GM18861 (cell line): ENCODE measurements around the gene CCZ1.
"Not testable (repeated sequence)": the region's sequence is repeated elsewhere in the genome, so short reads cannot be mapped to it uniquely, and the experiment has no call there.

Experiments used
- ATAC-seq: cut with Tn5 transposase; IDR thresholded peaks from one replicate; pipeline ENCODE4 v1.9.1; 2021; ENCODE audit not compliant: unreplicated experiment

CCZ1 gene

DNA sequence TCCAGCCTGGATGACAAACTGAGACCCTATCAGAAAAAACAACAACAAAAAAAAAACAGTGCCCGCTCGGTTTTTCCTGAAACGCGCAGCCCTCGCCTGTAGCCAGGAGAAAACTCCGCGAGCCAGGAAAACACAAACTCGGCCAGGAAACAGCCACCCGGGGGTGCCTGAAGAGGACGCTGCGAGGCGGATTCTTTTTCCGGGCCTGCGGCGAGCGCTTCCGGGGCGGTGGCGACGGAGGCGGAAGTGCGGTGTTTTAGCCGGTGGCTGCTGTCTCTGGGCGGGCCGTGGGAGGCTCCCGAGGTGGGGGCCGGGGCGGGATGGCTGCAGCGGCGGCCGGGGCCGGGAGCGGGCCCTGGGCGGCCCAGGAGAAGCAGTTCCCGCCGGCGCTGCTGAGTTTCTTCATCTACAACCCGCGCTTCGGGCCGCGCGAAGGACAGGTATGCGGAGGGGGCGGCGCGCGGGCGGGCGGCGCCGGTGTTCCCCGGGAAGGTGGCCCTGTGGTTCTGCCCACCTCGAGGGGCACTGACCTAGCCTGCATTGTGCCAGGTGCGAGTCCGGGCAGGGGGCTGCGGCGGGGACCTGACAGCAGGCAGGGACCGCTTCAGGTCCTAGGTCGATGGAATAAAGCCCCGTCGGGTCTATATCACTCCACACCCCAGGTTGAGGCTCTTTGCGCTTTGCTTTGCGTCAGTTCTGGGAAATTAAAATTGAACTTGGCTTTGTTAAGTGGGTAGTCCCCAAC lies at the start of gene CCZ1:
Gene CCZ1, plus strand, starts transcription at position 254 of the 745 bp plus-strand sequence. Its CDS starts 67 bp downstream, at position 321.
- ATAC-seq, result peak; percentile 67

DNA sequence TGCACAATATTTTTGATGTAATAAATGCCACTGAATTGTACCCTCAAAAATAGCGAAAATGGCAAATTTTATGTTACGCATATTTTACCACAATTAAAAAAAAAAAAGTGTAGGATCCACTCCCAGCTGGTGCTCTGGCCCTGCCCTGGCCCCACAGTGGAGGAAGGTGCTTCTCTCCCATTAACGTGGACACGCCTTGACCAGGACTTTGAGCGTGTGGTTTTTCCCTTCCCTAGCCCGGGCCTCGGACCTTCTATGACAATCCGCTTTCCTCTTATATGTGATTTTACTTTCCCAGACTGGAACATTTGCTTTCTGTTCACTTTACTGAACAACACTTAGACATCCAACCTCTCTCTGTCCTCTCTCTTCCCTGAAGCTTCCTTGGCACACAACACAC lies 47.6 kb upstream of the CCZ1 start:
- no peak for ATAC-seq

DNA sequence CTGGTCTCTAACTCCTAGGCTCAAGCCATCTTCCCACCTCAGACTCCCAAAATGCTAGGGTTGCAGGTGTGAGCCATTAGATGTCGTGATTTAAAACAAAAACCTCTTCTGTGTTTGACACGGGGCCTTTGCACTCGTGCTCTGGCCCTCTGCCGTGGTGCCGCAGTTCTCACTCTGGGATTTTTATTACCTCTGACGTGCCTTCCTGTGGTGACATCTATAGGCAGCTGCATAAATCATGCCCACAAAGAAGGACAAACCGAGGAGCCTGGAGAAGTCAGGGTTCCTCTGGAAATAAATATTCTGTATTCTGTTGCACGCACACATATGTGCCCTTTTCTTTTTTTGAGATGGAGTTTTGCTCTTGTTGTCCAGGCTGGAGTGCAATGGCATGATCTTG lies 43.8 kb upstream of the CCZ1 start:
- no peak for ATAC-seq

DNA sequence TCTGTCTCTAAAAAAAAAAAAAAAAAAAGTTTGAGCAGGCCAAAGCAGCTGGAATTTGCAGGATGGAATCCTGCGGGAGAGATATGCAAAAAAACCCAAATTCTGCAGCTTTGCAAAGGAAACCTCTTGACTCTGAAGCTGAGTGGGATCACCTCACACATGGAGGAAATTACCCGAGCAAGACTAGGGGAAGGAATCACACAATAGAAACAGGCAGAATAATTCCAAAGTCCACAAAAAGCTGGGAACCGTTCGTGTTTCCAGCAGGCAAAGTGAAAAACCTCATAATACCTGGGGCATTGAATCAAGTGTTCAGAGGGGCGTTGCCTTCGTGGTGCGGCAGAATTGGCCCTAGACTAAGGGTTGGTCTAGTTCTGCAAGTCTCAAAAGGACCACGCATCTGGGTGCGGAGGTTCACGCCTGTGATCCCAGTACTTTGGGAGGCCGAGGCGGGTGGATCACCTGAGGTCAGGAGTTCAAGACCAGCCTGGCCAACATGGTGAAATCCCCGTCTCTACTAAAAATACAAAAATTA lies 41.4 kb upstream of the CCZ1 start:
- not testable (repeated sequence) for ATAC-seq

DNA sequence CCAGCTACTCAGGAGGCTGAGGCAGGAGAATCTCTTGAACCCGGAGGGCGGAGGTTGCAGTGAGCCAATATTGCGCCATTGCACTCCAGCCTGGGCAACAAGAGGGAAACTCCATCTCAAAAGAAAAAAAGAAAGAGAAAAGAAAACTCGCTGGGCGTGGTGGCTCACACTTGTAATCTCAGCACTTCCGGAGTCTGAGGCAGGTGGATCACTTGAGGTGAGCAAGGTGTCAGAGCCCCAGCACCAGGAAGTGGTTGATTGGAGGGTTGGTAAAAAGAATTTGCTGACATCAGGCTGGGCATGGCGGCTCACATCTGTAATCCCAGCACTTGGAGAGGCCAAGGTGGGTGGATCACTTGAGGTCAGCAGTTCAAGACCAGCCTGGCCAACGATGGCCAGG lies 40.0 kb upstream of the CCZ1 start:
- not testable (repeated sequence) for ATAC-seq

DNA sequence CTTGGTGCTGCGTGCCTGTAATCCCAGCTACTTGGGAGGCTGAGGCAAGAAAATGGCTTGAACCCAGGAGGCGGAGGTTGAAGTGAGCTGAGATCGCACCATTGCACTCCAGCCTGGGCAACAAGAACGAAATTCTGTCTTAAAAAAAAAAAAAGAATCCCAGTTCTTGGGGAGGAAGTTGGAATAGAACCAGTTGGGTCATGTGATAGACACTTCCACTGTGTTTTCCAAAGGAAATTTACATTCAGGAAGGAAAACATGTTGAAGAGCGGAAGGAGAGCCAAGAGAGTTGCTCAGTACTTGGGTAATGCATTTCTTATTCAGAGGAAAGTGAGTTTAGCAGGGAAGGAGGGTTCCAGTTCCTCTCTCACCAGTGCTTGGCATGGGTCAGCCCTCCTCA lies 37.3 kb upstream of the CCZ1 start:
- not testable (repeated sequence) for ATAC-seq

DNA sequence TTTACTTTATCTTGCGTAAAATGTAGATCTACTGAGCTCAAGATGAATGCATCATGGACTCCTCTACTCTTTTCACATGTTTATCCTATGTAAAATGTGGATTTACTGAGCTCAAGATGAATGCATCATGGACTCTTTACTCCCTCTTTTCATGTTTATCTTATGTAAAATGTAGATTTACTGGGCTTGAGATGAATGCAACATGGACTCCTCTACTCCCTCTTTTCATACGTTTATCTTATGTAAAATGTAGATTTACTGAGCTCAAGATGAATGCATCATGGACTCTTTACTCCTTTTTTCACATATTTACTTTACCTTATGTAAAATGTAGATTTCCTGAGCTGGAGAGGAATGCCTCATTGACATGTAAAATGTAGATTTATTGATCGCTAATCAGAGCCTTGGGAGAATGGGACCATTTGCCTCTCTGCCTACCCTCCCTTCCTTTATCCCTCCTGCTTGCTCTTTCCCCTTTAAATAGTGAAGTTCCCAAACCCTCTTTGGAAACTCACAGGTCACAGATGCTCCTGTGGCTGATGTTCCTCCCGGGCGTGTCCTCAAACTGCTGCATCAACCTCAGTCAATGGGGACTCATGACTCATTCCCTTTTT lies 35.7 kb upstream of the CCZ1 start:
- ATAC-seq, result not testable (repeated sequence)

DNA sequence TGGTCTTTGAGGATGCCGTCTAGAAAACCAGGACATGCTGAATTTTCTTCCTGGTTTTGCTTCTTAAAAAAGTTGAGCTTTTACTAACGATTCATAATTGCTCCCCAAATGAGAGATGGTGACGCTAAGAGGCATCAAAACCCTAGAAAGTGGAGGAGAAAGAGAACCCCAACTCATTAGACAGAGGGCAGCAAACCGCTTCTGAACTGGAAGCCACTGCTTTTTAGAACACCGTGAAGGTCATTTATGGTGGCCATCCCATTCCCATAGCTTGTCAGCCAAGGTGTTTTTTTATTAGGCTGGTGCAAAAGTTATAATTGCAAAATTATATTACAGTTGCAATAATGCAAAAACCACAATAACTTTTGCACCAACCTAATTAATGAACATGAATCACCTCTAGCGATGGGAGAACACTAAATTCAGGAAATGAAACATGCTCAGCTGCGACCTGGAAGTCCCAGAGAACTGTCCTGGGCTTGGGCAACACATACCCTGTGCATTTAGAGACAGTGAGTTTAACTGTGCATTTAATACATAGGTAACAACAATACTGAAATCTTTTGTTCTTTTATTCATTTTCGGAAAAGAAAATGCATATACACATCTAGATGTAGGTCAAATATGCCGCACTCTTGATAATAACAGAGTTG lies 33.1 kb upstream of the CCZ1 start:
- ATAC-seq, result not testable (repeated sequence)

DNA sequence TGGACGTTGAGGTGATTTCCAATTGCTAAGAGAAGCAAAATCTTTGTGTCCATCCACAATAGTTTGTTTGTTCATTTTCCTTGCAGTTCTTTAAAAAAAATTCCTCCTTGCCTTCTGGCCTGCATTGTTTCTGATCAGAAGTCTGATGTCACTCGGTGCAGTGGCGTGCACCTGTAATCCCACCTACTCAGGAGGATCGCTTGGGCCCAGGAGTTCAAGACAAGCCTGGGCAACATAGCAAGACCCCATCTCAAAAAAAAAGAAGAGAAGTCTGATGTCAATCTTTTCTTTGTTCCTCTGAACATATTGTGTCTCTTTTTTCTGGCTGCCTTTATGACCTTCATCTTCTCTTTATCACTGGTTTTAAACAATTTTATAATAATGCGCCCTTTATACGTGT lies 31.5 kb upstream of the CCZ1 start:
- no peak for ATAC-seq

DNA sequence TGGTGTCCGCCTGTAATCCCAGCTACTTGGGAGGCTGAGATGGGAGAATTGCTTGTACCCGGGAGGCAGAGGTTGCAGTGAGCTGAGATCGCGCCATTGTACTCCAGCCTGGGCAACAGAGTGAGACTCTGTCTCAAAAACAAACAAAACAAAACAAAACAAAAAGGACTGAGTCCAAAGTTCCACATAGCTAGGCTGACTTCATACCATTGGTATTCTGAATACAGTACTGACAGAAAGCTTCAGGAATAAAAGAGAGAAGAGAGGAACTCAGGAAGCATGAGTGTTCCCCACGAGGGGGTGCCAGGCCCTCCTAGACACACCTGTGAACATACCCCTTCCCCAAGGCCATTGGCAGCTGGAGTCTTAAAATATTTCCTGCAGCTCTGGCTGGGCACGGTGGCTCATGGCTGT lies 29.6 kb upstream of the CCZ1 start:
- not testable (repeated sequence) for ATAC-seq

DNA sequence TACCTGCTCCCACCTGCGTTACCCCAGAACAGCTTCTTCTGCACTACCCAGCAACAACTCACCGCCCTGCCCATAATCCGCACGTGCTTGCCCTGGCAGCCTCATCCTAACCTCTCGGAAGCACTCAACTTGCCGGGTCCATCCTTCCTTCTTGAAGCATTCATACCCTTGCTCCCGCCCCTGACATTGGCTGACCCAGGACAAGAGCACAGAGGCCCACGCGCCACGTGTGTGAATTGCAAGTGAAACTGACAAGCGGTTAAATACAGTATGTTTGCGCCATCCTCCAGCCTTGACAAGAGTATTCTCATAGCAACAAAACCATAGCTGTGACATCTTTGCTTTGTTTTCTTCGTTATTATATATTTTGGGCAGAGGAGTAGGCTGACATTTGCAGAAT lies 28.8 kb upstream of the CCZ1 start:
- ATAC-seq, result no peak

DNA sequence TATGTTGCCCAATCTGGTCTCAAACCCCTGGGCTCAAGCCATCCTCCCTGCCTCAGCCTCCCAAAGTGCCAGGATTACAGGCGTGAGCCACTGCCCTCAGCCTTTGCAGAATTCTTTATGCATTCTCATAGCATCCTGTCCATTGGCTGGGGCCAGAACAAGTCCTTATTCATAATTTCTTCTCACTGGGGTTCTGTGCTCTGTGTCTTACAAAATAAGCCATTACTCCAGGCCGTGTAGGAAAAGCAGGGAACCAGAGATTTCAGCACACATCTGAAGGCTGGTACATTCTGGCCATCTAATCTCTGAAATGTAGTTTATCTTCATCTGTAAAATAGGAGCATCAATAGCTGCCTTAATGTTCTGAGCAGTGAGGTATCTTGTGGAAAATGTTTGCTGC lies 28.2 kb upstream of the CCZ1 start:
- ATAC-seq, result no peak

DNA sequence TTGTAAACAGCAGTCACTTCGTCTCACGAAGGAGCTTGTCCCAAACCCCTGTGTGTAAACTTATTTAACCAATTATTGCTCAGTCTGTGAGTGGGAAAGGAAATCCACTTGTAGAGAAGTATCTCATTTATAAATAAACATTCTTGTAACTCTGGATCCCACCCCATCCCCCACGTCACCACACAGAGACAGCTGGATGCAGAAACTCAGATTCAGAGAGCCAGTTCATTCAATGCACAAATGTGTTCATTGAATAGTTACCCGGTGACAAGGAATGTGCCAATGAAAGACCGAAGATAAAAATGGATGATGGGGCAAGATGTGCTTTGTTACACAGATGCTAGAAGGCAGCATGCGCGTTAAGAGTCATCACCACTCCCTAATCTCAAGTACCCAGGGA lies 26.2 kb upstream of the CCZ1 start:
- ATAC-seq, result no peak

DNA sequence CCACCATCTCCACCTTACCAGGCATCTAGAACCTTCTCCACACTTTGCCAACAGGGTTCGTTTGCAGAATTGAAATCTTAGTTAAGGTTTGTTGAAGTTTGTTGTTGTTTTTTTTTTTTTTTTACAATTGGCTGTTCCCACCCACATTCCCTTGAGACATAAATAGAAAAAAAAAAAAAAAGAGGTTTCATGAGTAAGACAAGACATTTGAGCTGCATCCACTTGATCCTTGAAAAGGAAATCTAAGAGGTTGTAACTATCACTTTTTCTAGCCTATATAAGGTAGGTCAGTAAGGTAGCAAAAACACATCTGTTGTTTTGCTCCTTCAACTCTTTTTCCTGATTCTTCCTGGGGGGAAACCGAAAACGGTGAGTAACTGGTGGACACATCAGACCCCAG lies 18.9 kb upstream of the CCZ1 start:
- not testable (repeated sequence) for ATAC-seq

DNA sequence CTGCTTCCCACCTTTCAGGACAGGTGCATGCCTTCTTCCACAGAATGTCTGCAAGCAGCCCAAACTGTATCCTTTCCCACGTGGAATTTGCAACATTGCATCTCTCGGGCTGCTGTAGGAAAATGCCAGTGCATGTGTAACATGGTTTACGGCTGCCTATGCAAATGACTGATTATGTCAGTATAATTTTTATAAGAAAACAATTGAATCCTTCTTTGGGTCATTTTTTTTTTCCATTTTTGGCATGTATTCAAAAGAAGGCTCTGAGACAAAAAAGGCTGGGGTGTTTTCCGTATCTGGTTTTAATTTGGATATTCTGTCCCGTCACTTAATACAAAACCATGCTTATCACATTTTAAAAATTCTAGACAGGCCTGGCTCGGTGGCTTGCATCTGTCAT lies 18.4 kb upstream of the CCZ1 start:
- not testable (repeated sequence) for ATAC-seq

DNA sequence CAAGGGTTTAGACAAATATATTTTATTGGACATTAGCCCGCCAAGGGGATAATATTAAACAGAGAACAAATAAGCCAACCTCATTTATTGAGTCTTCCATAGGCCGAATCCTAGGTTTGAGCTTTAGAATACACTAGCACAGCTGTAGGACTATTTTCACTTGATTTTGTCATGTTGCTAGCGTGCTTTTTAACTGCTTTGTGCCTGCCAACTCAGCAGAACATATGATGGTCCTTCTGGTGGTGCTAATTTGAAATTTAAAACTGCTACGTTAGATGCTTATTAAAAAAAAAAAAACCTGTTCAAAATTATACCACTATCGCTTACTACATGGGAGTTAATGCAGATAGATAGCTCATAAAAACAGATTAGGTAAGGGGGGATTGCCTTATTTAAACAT lies 14.1 kb upstream of the CCZ1 start:
- ATAC-seq, result not testable (repeated sequence)

DNA sequence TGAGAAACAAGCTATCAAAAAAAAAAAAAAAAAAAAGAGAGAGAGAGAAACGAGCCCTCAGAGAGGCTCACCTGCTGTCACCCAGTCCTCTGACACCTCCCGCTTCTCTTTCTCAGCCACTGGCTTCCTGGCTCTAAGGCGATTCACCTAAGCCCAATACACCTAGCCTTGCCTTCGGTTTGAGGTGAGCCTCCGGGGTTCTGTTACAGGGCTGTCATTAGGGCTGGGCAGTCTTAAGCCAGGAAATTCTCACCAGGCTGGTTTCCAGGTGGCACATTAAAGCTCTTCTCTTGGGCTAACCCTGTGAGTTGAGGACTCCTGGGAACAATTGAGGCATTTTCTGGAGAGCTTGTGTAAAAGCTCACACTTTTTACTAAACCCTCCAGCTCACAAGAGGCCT lies 10.5 kb upstream of the CCZ1 start:
- ATAC-seq, result not testable (repeated sequence)

DNA sequence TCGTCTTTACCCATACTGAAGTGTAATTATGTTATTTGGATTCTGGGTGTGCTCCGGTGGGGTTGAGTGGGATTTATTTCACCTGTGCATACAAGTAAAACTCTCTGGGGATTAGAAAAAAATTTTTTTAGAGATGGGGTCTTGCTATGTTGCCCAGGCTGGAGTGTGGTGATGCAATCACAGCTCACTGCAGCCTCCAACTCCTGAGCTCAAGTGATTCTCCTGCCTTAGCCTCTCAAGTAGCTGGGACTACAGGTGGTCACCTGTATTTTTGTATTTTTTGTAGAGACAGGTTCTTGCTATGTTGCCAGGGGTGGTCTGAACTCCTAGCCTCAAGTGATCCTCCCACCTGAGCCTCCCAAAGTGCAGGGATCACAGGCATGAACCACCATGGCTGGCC lies 8.3 kb upstream of the CCZ1 start:
- not testable (repeated sequence) for ATAC-seq

DNA sequence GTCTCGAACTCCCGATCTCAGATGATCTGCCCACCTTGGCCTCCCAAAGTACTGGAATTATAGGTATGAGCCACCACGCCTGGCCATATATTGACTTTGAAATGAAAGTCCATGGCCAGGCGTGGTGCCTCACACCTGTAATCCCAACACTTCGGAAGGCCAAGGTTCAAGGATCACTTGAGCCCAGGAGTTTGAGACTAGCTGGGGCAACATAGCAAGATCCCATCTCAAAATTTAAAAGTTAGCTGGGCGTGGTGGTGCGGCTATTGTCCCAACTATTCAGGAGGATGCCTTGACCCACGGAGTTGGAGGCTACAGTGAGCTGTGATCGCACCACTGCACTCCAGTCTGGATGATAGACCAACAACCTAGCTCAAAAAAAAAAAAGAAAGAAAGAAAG lies 6.0 kb upstream of the CCZ1 start:
- no peak for ATAC-seq

DNA sequence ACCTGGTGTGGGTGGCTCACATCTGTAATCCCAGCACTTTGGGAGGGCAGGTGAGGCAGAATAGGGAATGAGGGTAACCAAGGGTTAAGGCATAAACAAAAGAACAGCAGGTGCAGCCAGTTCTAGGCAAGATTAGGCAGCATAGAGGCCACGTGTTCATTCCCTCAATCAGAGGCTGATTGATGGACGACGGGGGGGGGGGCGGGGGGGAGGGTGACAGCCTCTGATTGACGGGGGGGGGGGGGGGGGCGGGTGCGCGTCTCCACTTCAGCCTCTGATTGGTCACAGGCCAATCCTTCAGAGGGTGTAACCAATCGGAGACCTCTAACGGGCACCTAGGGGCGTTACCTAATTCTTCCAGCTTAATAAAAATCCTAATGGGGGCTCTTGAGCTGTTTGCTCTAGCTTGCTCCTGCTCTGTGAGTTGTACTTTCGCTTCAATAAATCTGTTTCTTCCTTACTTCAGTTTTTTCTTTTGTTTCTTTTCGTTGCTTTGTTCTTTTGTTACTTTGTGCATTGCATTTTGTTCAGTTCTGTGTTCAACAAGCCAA lies 1.1 kb upstream of the CCZ1 start:
- not testable (repeated sequence) for ATAC-seq

DNA sequence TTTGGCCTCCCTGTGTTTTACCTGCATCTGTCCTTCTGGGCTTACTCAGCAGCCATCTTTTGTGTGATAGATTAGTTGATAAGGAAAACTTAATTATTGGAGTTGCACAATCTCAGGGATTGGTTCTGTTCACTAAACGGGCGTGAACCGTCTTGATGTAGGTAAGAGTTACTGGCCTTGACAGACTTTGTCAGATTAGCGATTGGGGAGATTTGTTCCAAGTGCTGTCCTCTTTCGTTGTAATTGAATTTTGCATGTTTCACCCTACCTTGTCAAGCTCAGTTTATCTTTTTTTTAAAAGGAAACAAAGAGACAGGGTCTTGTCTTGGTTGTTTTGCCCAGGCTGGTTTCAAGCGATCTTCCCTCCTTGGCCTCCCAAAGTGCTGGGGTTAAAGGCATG lies 4.5 kb downstream of the CCZ1 start:
- not testable (repeated sequence) for ATAC-seq

DNA sequence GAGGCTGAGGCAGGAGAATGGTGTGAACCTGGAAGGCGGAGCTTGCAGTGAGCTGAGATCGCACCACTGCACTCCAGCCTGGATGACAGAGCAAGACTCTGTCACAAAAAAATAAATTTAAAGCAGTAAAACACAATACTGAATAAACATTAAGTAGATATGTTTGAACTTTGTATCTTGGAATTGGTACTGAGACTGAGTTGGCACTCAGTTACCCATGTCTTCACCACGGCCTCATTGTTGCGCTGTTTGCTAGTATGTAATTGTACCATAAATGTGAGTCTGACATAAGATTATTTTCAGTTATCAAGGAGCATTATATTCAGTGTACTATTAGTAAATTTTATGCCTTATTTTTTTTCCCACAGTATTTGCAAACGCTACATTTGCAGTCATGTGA lies 6.2 kb downstream of the CCZ1 start:
- ATAC-seq, result not testable (repeated sequence)
